ENCODE measurements around the gene PHC2. TPM values are rescaled to one million over a fixed set of nuclear protein-coding genes. Genes with fewer than 3 reads are reported as not detected.

Gene PHC2
- total RNA-seq, 1 donor: 85.4 TPM

GRCh38 chr1:33428661-33429060 is 2.2 kb downstream of the PHC2 start:
- no peak overlapping the region for H3K27ac ChIP-seq (ENCODE audit: low read depth, low read length)
- H3K79me2 ChIP-seq (ENCODE audit: insufficient read depth, low read length): peaks cover 66% of the 10 kb centered on the region
- no peak for DNase-seq (ENCODE audit: insufficient read length, low spot score, missing footprints)
- no peaks in the 10 kb centered on the region for H3K27me3 ChIP-seq (ENCODE audit: insufficient read depth, low read length)
- peaks cover 51% of the 10 kb centered on the region for H3K4me1 ChIP-seq (ENCODE audit: insufficient read depth, low read length)
- H3K9me3 ChIP-seq (ENCODE audit: low read depth, low read length): no peaks in the 10 kb centered on the region
- peak overlapping the region; percentile 94 for H3K4me2 ChIP-seq (ENCODE audit: insufficient read depth, low read length)
- peak overlapping the region; percentile 79 for H3K4me3 ChIP-seq (ENCODE audit: insufficient read depth, low read length)
- H4K20me1 ChIP-seq (ENCODE audit: insufficient read depth, low read length): no peaks in the 10 kb centered on the region
- H2AFZ ChIP-seq (ENCODE audit: low read length): no peak overlapping the region
- H3K36me3 ChIP-seq (ENCODE audit: insufficient read depth, low read length): peaks cover 5% of the 10 kb centered on the region
- TF ChIP-seq CTCF (IDR thresholded peaks at IDR 0.05; ENCODE audit: extremely low read depth, low read depth, low read length): no peak

GRCh38 chr1:33426916-33427315 is 4.0 kb downstream of the PHC2 start:
- Histone ChIP-seq H3K4me2 (ENCODE audit: insufficient read depth, low read length) (no peak overlapping the region), H3K27me3 (ENCODE audit: insufficient read depth, low read length) (no peaks in the 10 kb centered on the region), H3K9me3 (ENCODE audit: low read depth, low read length) (no peaks in the 10 kb centered on the region), H3K4me3 (ENCODE audit: insufficient read depth, low read length) (no peak overlapping the region), H3K79me2 (ENCODE audit: insufficient read depth, low read length) (peaks cover 83% of the 10 kb centered on the region), H3K4me1 (ENCODE audit: insufficient read depth, low read length) (peaks cover 45% of the 10 kb centered on the region), H4K20me1 (ENCODE audit: insufficient read depth, low read length) (no peaks in the 10 kb centered on the region), H2AFZ (ENCODE audit: low read length) (no peak overlapping the region), H3K27ac (ENCODE audit: low read depth, low read length) (no peak overlapping the region), H3K36me3 (ENCODE audit: insufficient read depth, low read length) (peaks cover 5% of the 10 kb centered on the region)
- no peak for TF ChIP-seq CTCF (IDR thresholded peaks at IDR 0.05; ENCODE audit: extremely low read depth, low read depth, low read length)
- no peak for DNase-seq (ENCODE audit: insufficient read length, low spot score, missing footprints)

GRCh38 chr1:33425900-33426299 is 5.0 kb downstream of the PHC2 start:
- no peak for TF ChIP-seq CTCF (IDR thresholded peaks at IDR 0.05; ENCODE audit: extremely low read depth, low read depth, low read length)
- no peak overlapping the region for H3K27ac ChIP-seq (ENCODE audit: low read depth, low read length)
- no peak overlapping the region for H3K4me3 ChIP-seq (ENCODE audit: insufficient read depth, low read length)
- peaks cover 5% of the 10 kb centered on the region for H3K36me3 ChIP-seq (ENCODE audit: insufficient read depth, low read length)
- no peaks in the 10 kb centered on the region for H3K9me3 ChIP-seq (ENCODE audit: low read depth, low read length)
- no peaks in the 10 kb centered on the region for H3K27me3 ChIP-seq (ENCODE audit: insufficient read depth, low read length)
- DNase-seq (ENCODE audit: insufficient read length, low spot score, missing footprints): no peak
- no peaks in the 10 kb centered on the region for H4K20me1 ChIP-seq (ENCODE audit: insufficient read depth, low read length)
- H3K4me1 ChIP-seq (ENCODE audit: insufficient read depth, low read length): peaks cover 51% of the 10 kb centered on the region
- H2AFZ ChIP-seq (ENCODE audit: low read length): no peak overlapping the region
- no peak overlapping the region for H3K4me2 ChIP-seq (ENCODE audit: insufficient read depth, low read length)
- H3K79me2 ChIP-seq (ENCODE audit: insufficient read depth, low read length): peaks cover 90% of the 10 kb centered on the region

- no peak for TF ChIP-seq CTCF (IDR thresholded peaks at IDR 0.05; ENCODE audit: extremely low read depth, low read depth, low read length)
- no peaks in the 10 kb centered on the region for H3K27me3 ChIP-seq (ENCODE audit: insufficient read depth, low read length)
- H3K79me2 ChIP-seq (ENCODE audit: insufficient read depth, low read length): peaks cover 93% of the 10 kb centered on the region
- H3K9me3 ChIP-seq (ENCODE audit: low read depth, low read length): no peaks in the 10 kb centered on the region
- peak overlapping the region; percentile 29 for H3K4me2 ChIP-seq (ENCODE audit: insufficient read depth, low read length)
- no peaks in the 10 kb centered on the region for H4K20me1 ChIP-seq (ENCODE audit: insufficient read depth, low read length)
- H2AFZ ChIP-seq (ENCODE audit: low read length): no peak overlapping the region
- H3K27ac ChIP-seq (ENCODE audit: low read depth, low read length): peak overlapping the region; percentile 78
- peaks cover 51% of the 10 kb centered on the region for H3K4me1 ChIP-seq (ENCODE audit: insufficient read depth, low read length)
- DNase-seq (ENCODE audit: insufficient read length, low spot score, missing footprints): peak; percentile 48
- H3K36me3 ChIP-seq (ENCODE audit: insufficient read depth, low read length): peaks cover 5% of the 10 kb centered on the region
- H3K4me3 ChIP-seq (ENCODE audit: insufficient read depth, low read length): no peak overlapping the region
Measured at GRCh38 chr1:33424610-33425009, 6.3 kb downstream of the PHC2 start.

All from osteoblast (primary cell).